ENCODE results near the gene HMBS. TPM values are rescaled to one million over a fixed set of nuclear protein-coding genes. Genes with fewer than 3 reads are reported as not detected.

Gene HMBS
- 91.7 and 107 TPM in 2 replicates for total RNA-seq (2014; rRNA removed; shearing (Covaris generic))
- 101 and 105 TPM in 2 replicates for polyA plus RNA-seq (2016; fragmentation: Nextera tagmentation; extraction: Ambion mirVana)
- long read RNA-seq, transcript HMBS-201 (14 exons, 1,501 nt): major isoform, 126 of 171 reads
- long read RNA-seq, partial matches to known transcripts: 5 of 171 reads
- long read RNA-seq, other reads (novel, unspliced or antisense): 37 of 171 reads

DNA sequence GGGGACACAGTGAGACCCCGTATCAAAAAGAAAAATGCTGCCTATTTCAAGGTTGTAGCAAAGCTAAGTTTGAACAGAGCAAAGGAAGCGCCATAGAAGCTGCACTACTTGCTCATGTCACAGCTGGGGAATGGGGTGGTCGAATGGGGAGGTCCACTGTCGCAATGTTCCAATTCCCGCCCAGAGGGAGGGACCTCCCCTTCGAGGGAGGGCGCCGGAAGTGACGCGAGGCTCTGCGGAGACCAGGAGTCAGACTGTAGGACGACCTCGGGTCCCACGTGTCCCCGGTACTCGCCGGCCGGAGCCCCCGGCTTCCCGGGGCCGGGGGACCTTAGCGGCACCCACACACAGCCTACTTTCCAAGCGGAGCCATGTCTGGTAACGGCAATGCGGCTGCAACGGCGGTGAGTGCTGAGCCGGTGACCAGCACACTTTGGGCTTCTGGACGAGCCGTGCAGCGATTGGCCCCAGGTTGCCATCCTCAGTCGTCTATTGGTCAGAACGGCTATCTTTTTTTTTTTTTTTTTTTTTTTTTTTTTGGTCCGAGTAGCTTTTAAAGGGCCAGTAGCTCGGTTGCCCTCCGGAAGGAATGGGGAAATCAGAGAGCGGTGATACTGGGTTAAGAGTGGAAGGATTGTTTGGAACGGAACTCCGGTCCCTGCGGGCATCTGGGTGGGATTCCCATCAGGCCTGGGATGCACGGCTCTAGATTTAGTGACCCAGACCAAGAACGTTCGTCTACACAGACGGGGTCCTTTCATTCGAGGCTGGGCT lies at the start of gene HMBS:
TSS of gene HMBS (plus strand) at position 219 of the 774 bp plus-strand sequence. CDS start at position 372, 153 bp downstream.
- H3K27me3 ChIP-seq (ENCODE audit: insufficient read depth): no peaks in the 10 kb centered on the region
- peak within 1 kb of the TSS; percentile 89 for H3K4me2 ChIP-seq
- peak within 1 kb of the TSS; percentile 98 for H3K27ac Mint-ChIP-seq
- peaks cover 15% of the 10 kb centered on the region for H3K79me2 ChIP-seq (replicated peaks; ENCODE audit: insufficient read depth)
- peak within 1 kb of the TSS; percentile 19 for H2AFZ ChIP-seq
- DNase-seq (ENCODE audit: low spot score): peak; percentile 96
- no peaks in the 10 kb centered on the region; the same call in 1 of the 2 replicates for H3K36me3 ChIP-seq (ENCODE audit: insufficient read depth)
- H3K9me3 Mint-ChIP-seq: no peaks in the 10 kb centered on the region; the same call in 2 of the 3 replicates
- peaks cover 4% of the 10 kb centered on the region; the same call in 1 of the 2 replicates for H3K4me1 ChIP-seq (ENCODE audit: insufficient read depth)
- ATAC-seq: peak; percentile 93
- H4K20me1 ChIP-seq (replicated peaks; ENCODE audit: insufficient read depth): no peaks in the 10 kb centered on the region; the same call in 1 of the 2 replicates
- no peaks in the 10 kb centered on the region for H3K9me2 ChIP-seq (ENCODE audit: insufficient read depth)
- peaks cover 5% of the 10 kb centered on the region for H3K27me3 Mint-ChIP-seq (ENCODE audit: insufficient read depth, low read depth, poor library complexity)
- H3K27ac ChIP-seq (ENCODE audit: low read depth): peak within 1 kb of the TSS; percentile 71
- peaks cover 3% of the 10 kb centered on the region; the same call in 1 of the 2 replicates for H3F3A ChIP-seq (replicated peaks; ENCODE audit: low read depth)
- TF ChIP-seq, protein P1, sequence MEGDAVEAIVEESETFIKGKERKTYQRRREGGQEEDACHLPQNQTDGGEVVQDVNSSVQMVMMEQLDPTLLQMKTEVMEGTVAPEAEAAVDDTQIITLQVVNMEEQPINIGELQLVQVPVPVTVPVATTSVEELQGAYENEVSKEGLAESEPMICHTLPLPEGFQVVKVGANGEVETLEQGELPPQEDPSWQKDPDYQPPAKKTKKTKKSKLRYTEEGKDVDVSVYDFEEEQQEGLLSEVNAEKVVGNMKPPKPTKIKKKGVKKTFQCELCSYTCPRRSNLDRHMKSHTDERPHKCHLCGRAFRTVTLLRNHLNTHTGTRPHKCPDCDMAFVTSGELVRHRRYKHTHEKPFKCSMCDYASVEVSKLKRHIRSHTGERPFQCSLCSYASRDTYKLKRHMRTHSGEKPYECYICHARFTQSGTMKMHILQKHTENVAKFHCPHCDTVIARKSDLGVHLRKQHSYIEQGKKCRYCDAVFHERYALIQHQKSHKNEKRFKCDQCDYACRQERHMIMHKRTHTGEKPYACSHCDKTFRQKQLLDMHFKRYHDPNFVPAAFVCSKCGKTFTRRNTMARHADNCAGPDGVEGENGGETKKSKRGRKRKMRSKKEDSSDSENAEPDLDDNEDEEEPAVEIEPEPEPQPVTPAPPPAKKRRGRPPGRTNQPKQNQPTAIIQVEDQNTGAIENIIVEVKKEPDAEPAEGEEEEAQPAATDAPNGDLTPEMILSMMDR (conservative IDR thresholded peaks at IDR 0.05; ENCODE audit: low read depth in 2 of 2): no peak
- no peak for TF ChIP-seq ETS1 (IDR thresholded peaks at IDR 0.05)
- peak; percentile 92 for TF ChIP-seq CREB1 (CRISPR knock-in tag; IDR thresholded peaks at IDR 0.05; ENCODE audit: low read depth)
- TF ChIP-seq STAT1 (IDR thresholded peaks at IDR 0.05; ENCODE audit: unreplicated experiment): no peak
- TF ChIP-seq EZH2phosphoT487 (IDR thresholded peaks at IDR 0.05; ENCODE audit: unreplicated experiment): no peak
- TF ChIP-seq ZNF331 (CRISPR knock-in tag; IDR thresholded peaks at IDR 0.05; ENCODE audit: low read depth): peak; percentile 28; the same call in 1 of the 2 replicates
- no peak for TF ChIP-seq EZH2 (IDR thresholded peaks at IDR 0.05; ENCODE audit: low read depth, unreplicated experiment)
- TF ChIP-seq, protein P2, sequence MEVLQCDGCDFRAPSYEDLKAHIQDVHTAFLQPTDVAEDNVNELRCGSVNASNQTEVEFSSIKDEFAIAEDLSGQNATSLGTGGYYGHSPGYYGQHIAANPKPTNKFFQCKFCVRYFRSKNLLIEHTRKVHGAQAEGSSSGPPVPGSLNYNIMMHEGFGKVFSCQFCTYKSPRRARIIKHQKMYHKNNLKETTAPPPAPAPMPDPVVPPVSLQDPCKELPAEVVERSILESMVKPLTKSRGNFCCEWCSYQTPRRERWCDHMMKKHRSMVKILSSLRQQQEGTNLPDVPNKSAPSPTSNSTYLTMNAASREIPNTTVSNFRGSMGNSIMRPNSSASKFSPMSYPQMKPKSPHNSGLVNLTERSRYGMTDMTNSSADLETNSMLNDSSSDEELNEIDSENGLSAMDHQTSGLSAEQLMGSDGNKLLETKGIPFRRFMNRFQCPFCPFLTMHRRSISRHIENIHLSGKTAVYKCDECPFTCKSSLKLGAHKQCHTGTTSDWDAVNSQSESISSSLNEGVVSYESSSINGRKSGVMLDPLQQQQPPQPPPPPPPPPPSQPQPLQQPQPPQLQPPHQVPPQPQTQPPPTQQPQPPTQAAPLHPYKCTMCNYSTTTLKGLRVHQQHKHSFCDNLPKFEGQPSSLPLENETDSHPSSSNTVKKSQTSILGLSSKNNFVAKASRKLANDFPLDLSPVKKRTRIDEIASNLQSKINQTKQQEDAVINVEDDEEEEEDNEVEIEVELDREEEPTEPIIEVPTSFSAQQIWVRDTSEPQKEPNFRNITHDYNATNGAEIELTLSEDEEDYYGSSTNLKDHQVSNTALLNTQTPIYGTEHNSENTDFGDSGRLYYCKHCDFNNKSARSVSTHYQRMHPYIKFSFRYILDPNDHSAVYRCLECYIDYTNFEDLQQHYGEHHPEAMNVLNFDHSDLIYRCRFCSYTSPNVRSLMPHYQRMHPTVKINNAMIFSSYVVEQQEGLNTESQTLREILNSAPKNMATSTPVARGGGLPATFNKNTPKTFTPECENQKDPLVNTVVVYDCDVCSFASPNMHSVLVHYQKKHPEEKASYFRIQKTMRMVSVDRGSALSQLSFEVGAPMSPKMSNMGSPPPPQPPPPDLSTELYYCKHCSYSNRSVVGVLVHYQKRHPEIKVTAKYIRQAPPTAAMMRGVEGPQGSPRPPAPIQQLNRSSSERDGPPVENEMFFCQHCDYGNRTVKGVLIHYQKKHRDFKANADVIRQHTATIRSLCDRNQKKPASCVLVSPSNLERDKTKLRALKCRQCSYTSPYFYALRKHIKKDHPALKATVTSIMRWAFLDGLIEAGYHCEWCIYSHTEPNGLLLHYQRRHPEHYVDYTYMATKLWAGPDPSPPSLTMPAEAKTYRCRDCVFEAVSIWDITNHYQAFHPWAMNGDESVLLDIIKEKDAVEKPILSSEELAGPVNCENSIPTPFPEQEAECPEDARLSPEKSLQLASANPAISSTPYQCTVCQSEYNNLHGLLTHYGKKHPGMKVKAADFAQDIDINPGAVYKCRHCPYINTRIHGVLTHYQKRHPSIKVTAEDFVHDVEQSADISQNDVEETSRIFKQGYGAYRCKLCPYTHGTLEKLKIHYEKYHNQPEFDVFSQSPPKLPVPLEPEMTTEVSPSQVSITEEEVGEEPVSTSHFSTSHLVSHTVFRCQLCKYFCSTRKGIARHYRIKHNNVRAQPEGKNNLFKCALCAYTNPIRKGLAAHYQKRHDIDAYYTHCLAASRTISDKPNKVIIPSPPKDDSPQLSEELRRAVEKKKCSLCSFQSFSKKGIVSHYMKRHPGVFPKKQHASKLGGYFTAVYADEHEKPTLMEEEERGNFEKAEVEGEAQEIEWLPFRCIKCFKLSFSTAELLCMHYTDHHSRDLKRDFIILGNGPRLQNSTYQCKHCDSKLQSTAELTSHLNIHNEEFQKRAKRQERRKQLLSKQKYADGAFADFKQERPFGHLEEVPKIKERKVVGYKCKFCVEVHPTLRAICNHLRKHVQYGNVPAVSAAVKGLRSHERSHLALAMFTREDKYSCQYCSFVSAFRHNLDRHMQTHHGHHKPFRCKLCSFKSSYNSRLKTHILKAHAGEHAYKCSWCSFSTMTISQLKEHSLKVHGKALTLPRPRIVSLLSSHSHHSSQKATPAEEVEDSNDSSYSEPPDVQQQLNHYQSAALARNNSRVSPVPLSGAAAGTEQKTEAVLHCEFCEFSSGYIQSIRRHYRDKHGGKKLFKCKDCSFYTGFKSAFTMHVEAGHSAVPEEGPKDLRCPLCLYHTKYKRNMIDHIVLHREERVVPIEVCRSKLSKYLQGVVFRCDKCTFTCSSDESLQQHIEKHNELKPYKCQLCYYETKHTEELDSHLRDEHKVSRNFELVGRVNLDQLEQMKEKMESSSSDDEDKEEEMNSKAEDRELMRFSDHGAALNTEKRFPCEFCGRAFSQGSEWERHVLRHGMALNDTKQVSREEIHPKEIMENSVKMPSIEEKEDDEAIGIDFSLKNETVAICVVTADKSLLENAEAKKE (CRISPR knock-in tag; IDR thresholded peaks at IDR 0.05): no peak
- TF ChIP-seq POLR2AphosphoS5 (IDR thresholded peaks at IDR 0.05; ENCODE audit: low read depth): peak; percentile 93
- TF ChIP-seq REST (IDR thresholded peaks at IDR 0.05; ENCODE audit: unreplicated experiment): no peak
- TF ChIP-seq ZNF114 (CRISPR knock-in tag; IDR thresholded peaks at IDR 0.05): no peak
- no peak for TF ChIP-seq NANOG (IDR thresholded peaks at IDR 0.05; ENCODE audit: borderline replicate concordance)
- peak within 1 kb of the TSS; percentile 55 for H3K4me3 ChIP-seq
- H3K36me3 Mint-ChIP-seq (ENCODE audit: low read depth): peaks cover 31% of the 10 kb centered on the region
- H3K4me1 Mint-ChIP-seq: peaks cover 2% of the 10 kb centered on the region; the same call in 1 of the 3 replicates
- peak within 1 kb of the TSS; percentile 100 for H3K4me3 Mint-ChIP-seq

Measured in GM23338 (cell line).